ENCODE measurements around the gene MGMT.

- TF ChIP-seq, protein P1, sequence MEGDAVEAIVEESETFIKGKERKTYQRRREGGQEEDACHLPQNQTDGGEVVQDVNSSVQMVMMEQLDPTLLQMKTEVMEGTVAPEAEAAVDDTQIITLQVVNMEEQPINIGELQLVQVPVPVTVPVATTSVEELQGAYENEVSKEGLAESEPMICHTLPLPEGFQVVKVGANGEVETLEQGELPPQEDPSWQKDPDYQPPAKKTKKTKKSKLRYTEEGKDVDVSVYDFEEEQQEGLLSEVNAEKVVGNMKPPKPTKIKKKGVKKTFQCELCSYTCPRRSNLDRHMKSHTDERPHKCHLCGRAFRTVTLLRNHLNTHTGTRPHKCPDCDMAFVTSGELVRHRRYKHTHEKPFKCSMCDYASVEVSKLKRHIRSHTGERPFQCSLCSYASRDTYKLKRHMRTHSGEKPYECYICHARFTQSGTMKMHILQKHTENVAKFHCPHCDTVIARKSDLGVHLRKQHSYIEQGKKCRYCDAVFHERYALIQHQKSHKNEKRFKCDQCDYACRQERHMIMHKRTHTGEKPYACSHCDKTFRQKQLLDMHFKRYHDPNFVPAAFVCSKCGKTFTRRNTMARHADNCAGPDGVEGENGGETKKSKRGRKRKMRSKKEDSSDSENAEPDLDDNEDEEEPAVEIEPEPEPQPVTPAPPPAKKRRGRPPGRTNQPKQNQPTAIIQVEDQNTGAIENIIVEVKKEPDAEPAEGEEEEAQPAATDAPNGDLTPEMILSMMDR (IDR thresholded peaks at IDR 0.05) = no peak
- TF ChIP-seq POLR2A (IDR thresholded peaks at IDR 0.05) = no peak
These were observed 63.5 kb downstream of the MGMT start for GRCh38 chr10:129530581-129530980.
